T47D (cell line): ENCODE results near the gene PYHIN1.
A peak's percentile ranks its signal among the peaks of the same experiment; 100 is the strongest.

ENCODE experiments used
- DNase-seq, 2 experiments: peaks; one replicate each; pipeline versions ENCODE4 v3.0.0 to v3.0.0-alpha.2; 2011 to 2012; ENCODE audit warnings: low read depth in 1 of 2, low spot score in 1 of 2
- JUND ChIP-seq: IDR thresholded peaks from 2 replicates; pipeline ENCODE4 v1.6.1; 2012; ENCODE audit warnings: low read depth
- in situ Hi-C: cut with HindIII; loops from 2 replicates; pipeline ENCODE4 v1.10.0; 2016; ENCODE audit warnings: low sequenced_read_pairs, low pct_unique_long_range_greater_than_20kb

Gene PYHIN1

DNA sequence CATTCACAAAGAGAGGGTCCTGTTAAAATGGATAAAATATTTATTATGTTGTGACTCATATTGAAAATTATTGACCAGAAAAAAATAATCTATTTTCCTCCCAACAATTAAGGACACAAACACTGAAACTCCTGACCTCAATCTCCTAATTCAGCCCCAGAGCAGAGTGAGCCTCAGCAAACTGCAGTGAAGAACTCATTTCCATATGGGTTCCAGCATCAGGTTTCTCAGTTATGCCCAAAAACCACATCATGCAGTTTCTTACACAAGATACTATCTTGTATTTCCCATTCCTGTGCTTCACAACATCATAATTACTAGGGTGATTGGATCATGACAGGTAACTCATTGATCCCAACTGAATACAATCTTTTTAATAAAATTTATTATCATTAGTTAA is 15.4 kb downstream of the PYHIN1 start:
- in situ Hi-C loops: no loop called here
- no peak for DNase-seq
- TF ChIP-seq JUND: no peak

DNA sequence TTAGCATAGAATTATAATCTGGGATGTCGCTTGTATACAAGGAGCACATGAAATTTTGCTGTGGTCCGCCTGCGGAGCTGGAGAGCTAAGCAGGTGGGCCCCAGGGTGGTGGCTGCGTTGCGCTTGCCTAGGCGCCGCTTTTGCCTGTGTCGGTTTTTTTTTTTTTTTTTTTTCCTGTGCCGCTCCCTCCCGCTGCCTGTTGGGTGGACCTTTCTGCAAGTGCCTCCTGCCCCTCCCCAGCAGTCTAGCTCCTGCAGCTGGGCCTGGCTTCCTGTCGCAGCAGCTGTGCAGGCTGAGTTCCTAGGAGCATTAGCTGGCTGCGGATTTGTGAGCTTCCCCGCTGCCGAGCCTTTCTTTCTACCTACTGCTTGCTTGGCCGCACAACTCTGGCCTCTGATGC is 20.6 kb downstream of the PYHIN1 start:
- no peak for DNase-seq

DNA sequence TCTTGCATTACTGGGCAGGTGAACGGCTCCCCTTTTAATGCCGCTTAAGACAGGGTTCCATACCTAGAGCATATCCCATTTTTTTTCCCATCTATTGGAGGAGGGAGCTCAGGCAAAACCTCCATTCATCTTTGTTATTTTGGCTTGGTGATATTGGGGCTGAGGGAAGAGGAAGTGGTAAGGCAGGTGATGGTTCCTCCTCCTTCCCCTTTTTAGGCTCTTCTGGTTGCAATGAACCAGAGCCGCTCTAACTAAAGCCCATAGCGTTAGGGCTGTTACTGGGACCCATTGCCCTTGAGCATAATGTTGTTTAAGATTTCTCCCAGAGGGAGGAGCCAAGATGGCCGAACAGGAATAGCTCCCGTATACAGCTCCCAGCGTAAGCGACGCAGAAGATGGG is 21.1 kb downstream of the PYHIN1 start:
- in situ Hi-C loops: no loop called here
- no peak for DNase-seq
- no peak for TF ChIP-seq JUND

More for the DNA sequence above, 20.6 kb downstream of the PYHIN1 start:
- in situ Hi-C loops: no loop called here
- TF ChIP-seq JUND: no peak

DNA sequence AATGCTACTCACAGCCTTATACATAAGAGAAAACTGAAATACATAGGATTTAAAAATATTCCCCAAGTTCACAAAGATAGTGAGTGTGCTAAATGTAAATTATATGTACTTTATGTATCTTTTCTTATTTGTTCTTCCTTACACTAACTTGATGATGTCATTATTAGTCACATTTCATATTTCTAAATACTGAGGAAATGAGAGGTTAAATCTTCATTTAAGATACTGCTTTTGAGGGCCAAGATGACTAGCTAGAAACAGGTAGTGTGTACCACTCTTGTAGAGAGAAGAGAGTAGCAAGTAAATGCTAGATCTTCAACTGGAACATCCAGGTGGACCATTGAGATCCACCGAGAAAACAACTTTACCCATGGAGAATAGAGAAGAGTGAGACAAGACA is 29.8 kb downstream of the PYHIN1 start:
- in situ Hi-C loops: no loop called here
- DNase-seq: no peak
- TF ChIP-seq JUND: no peak

DNA sequence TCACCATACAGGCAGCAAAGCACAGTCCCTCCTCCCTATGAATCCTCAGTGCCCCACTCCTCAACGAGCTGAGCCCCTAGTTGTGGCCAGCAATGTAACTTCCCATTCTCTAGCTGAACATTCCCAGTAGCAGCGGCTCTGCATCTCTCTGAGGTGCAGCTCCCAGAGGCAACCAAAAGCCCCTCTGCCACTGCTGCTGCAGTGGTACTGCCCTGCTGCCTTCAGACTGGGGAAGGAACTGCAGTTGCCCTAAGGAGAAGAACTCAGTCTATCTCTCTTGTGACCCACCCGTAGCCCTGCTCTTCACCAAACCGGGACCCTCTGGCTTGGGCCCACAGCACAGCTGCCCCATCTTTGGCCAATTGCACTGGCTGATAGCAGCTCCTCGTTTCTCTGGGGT is 31.6 kb downstream of the PYHIN1 start:
- in situ Hi-C loops: no loop called here
- DNase-seq: no peak
- no peak for TF ChIP-seq JUND

DNA sequence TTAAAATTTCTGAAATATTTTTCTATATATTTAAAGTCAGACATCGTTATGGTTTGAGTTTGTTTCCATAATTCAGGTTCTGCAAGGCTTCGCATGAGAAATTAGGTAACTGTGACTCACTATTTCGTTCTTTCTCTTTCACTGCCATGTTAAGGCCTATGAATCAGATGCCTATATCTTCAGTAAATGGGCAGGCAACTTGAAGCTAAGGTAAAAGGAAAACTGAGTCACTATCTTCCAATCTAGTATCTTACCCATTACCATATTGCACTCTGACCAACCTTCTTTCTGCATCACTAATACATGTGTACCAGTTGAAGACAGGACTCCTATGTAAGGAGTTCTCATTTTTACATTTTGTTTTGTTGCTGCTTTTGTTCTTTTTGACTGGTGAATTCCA is 37.8 kb downstream of the PYHIN1 start:
- in situ Hi-C loops: no loop called here
- no peak for TF ChIP-seq JUND
- no peak for DNase-seq

DNA sequence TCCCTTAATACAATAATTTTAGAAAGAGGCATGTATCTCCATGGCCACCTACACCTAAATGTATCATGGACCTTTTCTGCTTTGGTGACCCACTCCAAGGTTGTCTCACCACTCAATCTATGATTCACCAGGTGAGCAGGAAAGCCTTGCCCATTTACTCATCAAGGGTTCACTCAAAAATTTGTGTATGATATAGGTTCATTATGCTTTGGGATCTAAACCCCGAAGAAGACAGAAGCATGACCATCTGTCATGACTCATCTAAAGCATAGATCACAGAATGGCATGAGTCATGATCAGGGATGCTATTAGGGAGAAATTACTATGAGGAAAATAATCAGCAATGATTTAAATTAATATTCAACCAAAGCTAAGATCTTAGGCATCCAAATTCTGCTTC is 38.5 kb downstream of the PYHIN1 start:
- DNase-seq: no peak
- no peak for TF ChIP-seq JUND
- in situ Hi-C loops: no loop called here

DNA sequence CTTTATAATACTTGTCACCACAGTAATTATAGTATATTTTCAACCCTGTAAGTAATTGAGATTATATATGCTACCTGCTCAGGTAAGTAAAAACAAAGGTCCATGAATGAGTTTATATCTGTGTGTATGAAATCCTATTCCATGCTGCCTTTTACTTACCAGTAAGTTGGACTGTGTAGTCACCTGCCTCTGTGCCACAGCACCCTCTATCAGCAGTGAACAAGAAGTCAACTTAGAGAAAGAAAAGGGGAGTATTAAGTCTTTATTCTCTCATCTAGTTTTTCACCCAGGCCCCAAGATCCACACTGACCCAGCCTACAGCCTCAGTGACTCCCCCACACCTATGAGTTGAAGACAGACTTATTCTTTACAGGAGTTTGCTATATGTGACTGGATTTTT is 41.5 kb downstream of the PYHIN1 start:
- peak in 1 of 2 experiments; percentile 72 for DNase-seq
- no peak for TF ChIP-seq JUND
- in situ Hi-C loops: no loop called here

DNA sequence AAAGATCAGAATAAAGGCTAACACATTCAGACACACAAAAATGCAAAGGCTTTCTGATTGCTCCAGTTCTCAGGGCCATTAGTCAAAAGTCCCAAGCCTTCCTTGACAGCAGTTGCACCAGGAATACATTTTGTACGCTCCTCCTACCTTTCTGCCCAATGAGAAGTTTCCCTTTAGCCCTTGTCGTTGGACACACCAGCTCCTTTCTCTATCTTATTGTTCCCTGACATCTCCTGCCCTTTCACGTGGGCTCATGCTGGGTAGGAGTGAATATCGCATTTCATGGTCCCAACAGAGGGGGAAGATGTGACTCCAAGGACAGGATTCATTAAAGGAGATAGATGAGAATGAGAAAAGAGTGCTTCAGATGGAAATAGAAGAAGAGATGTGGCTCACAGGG is 44.9 kb downstream of the PYHIN1 start:
- no peak for TF ChIP-seq JUND
- in situ Hi-C loops: no loop called here
- DNase-seq: no peak

DNA sequence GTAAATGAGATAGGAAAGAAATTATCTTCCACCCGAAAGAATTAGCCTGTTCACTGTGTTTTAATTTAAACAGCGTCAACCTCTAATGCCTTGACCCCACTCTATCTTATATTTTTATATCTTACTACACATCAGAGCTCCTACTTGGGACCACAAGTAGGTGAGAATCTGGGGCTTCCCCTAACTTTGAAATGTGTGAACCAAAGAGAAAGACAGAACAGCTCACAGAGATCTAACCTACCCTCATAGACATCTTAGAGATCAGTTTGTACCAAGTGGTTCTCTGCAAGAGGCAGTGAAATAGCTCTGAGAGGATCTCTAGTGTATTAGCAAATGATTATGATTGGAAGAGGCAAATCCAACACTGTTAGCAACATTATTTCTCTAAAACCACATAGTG is 47.4 kb downstream of the PYHIN1 start:
- in situ Hi-C loops: no loop called here
- TF ChIP-seq JUND: no peak
- no peak for DNase-seq

DNA sequence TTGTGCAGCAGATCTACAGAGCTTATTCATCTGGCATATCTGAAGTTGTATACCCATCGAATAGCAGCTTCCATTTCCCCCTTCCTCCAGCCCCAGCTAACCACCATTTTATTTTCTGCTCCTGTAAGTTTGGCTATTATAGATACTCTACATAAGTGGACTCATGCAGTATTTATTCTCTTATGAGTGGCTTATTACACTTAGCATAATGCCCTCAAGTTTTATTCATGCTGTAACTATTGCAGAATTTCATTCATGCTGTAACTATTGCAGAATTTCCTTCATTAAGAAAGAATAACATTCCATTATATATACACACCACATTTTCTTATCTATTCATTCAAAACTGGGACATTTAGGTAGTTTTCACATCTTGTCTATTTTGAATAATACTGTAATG is 47.9 kb downstream of the PYHIN1 start:
- no peak for TF ChIP-seq JUND
- DNase-seq: no peak
- in situ Hi-C loops: no loop called here

DNA sequence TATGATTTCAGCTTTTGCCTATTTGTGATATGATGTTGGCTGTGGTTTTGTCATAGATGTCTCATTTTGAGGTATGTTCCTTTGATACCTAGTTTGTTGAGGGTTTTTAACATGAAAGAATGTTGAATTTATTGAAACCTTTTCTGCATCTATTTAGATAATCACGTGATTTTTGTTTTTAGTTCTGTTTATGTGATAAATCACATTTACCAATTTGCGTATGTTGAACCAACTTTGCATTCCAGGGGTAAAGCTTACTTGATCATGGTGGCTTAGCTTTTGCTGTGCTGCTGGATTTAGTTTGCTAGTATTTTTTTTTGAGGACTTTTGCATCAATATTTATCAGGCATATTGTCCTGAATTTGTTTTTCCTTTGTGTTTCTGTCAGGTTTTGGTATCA is 51.9 kb downstream of the PYHIN1 start:
- no peak for DNase-seq
- no peak for TF ChIP-seq JUND
- in situ Hi-C loops: no loop called here

DNA sequence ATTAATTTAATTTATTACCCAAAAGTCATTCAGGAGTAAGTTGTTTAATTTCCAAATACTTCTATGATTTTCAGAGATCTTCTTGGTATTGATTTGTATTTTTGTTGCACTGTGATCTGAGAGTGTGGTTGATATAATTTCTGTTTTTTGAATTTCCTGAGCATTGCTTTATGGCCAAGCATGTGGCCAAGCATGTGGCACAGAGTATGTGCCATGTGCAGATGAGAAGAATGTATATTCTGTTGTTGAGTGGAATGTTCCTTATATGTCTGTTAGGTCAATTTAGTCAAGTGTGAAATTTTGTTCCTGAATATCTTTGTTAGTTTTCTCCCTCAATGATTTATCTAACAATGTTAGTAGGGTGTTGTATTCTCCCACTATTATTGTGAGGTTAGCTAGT is 53.0 kb downstream of the PYHIN1 start:
- no peak for DNase-seq
- in situ Hi-C loops: no loop called here
- no peak for TF ChIP-seq JUND

DNA sequence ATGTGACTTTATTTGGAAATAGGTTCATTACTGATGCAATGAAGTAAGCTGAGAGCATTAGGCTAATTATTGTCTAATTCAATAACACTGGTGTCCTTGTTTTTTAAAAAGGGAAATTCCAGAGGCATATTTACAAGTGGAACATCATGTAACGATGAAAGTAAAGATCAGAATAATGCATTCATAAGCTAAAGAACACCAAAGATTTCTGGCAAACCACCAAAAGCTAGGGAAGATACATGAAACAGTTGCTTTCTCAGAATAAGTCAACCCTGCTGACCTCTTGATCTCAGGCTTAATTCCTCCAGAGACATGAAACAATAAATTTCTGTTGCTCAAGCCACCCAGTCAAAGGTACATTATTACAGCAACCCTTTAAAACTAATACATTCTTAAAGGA is 58.1 kb downstream of the PYHIN1 start:
- DNase-seq: no peak
- no peak for TF ChIP-seq JUND
- in situ Hi-C loops: no loop called here

DNA sequence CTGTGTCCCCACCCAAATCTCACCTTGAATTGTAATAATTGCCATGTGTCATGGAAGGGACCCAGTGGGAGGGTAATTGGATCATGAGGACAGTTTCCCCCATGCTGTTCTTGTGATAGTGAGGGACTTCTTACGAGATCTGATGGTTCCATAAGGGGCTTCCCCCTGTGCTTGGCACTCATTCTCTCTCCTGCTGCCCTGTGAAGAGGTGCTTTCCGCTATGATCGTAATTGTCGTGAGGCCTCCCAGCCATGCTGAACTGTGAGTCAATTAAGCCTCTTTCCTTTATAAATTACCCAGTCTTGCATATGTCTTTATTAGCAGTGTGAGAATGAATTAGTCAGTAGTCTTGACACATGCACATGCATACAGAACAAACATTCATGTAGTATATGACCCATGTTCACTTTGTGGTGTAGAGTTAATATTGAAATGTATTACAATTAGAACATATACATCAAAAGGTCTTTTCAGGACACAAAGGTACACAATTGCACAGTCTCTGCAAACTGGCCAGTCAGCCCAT is 61.5 kb downstream of the PYHIN1 start:
- no peak for TF ChIP-seq JUND
- in situ Hi-C loops: no loop called here
- DNase-seq: no peak
